SK-N-SH (cell line): Measurements from ENCODE around the gene GABRR1.

Source experiments
- FOSL2 ChIP-seq: IDR thresholded peaks from 2 replicates; pipeline ENCODE4 v1.4.0; 2012; ENCODE audit warnings: low read depth, mild to moderate bottlenecking, moderate library complexity, borderline replicate concordance
- JUND ChIP-seq: IDR thresholded peaks from 2 replicates; pipeline ENCODE4 v1.4.0; 2012
- RAD21 ChIP-seq: IDR thresholded peaks from 2 replicates; pipeline ENCODE4 v1.6.1; 2012; ENCODE audit warnings: mild to moderate bottlenecking, low read length
- RCOR1 ChIP-seq: fragments of 150-350 bp; IDR thresholded peaks from 2 replicates; pipeline ENCODE4 v1.6.1; 2017; ENCODE audit warnings: antibody characterized with exemption, low read length
- TEAD4 ChIP-seq: IDR thresholded peaks from 2 replicates; pipeline ENCODE4 v1.4.0; 2012; ENCODE audit warnings: mild to moderate bottlenecking, borderline replicate concordance; ENCODE audit not compliant: insufficient read depth
- USF2 ChIP-seq: fragments of 150-350 bp; IDR thresholded peaks from 2 replicates; pipeline ENCODE4 v1.6.1; 2017; ENCODE audit warnings: antibody characterized with exemption, low read length, low read depth, borderline replicate concordance
- YY1 ChIP-seq: IDR thresholded peaks from 2 replicates; pipeline ENCODE4 v1.4.0; 2012; ENCODE audit warnings: low read depth, mild to moderate bottlenecking
- TF ChIP-seq, protein P1 (sequence below): fragments of 200-600 bp; sonication (generic); IDR thresholded peaks from 2 replicates; pipeline ENCODE4 v1.6.1; 2017; ENCODE audit warnings: antibody characterized with exemption, mild to moderate bottlenecking, moderate library complexity
- TF ChIP-seq, protein P2 (sequence below): IDR thresholded peaks from 2 replicates; pipeline ENCODE4 v1.4.0; 2012; ENCODE audit warnings: low read depth
- TF ChIP-seq, protein P3 (sequence below): IDR thresholded peaks from 2 replicates; pipeline ENCODE4 v1.6.1; 2012; ENCODE audit warnings: mild to moderate bottlenecking, low read depth, low read length, moderate library complexity

DNA sequence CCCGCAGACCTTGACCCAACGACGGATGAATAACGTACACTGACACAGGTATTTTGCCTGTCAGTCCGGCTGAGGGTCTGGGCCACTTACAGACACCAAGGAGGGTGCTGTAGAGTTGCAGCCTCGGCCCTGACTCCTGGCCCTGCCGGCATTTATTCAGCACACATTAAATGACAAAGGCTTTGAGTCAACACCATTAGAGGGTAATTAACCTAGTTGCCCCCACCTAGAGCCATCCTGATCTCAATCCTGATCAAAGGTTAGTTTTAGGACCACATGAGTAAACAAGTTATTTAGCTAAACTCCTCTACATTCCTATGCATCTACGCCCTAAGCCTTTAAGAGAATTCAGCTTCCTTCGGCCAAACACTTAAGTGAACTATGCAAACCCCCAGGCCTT, 83.2 kb downstream of the GABRR1 start:
- no peak for TF ChIP-seq USF2
- TF ChIP-seq, protein P1, sequence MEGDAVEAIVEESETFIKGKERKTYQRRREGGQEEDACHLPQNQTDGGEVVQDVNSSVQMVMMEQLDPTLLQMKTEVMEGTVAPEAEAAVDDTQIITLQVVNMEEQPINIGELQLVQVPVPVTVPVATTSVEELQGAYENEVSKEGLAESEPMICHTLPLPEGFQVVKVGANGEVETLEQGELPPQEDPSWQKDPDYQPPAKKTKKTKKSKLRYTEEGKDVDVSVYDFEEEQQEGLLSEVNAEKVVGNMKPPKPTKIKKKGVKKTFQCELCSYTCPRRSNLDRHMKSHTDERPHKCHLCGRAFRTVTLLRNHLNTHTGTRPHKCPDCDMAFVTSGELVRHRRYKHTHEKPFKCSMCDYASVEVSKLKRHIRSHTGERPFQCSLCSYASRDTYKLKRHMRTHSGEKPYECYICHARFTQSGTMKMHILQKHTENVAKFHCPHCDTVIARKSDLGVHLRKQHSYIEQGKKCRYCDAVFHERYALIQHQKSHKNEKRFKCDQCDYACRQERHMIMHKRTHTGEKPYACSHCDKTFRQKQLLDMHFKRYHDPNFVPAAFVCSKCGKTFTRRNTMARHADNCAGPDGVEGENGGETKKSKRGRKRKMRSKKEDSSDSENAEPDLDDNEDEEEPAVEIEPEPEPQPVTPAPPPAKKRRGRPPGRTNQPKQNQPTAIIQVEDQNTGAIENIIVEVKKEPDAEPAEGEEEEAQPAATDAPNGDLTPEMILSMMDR, result no peak
- no peak for TF ChIP-seq FOSL2
- no peak for TF ChIP-seq RAD21
- no peak for TF ChIP-seq JUND
- TF ChIP-seq, protein P2, sequence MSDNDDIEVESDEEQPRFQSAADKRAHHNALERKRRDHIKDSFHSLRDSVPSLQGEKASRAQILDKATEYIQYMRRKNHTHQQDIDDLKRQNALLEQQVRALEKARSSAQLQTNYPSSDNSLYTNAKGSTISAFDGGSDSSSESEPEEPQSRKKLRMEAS, result no peak
- no peak for TF ChIP-seq YY1
- TF ChIP-seq TEAD4, result no peak
- TF ChIP-seq, protein P3, sequence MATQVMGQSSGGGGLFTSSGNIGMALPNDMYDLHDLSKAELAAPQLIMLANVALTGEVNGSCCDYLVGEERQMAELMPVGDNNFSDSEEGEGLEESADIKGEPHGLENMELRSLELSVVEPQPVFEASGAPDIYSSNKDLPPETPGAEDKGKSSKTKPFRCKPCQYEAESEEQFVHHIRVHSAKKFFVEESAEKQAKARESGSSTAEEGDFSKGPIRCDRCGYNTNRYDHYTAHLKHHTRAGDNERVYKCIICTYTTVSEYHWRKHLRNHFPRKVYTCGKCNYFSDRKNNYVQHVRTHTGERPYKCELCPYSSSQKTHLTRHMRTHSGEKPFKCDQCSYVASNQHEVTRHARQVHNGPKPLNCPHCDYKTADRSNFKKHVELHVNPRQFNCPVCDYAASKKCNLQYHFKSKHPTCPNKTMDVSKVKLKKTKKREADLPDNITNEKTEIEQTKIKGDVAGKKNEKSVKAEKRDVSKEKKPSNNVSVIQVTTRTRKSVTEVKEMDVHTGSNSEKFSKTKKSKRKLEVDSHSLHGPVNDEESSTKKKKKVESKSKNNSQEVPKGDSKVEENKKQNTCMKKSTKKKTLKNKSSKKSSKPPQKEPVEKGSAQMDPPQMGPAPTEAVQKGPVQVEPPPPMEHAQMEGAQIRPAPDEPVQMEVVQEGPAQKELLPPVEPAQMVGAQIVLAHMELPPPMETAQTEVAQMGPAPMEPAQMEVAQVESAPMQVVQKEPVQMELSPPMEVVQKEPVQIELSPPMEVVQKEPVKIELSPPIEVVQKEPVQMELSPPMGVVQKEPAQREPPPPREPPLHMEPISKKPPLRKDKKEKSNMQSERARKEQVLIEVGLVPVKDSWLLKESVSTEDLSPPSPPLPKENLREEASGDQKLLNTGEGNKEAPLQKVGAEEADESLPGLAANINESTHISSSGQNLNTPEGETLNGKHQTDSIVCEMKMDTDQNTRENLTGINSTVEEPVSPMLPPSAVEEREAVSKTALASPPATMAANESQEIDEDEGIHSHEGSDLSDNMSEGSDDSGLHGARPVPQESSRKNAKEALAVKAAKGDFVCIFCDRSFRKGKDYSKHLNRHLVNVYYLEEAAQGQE, result no peak
- no peak for TF ChIP-seq RCOR1
